HL-60 (cell line): ENCODE results near the gene ITGAD.

Source experiments
- DNase-seq, 2 experiments: peaks; one replicate each; pipeline ENCODE4 v3.0.0-alpha.2; 2010 to 2020; ENCODE audit warnings: low read depth in 1 of 2, low spot score in 1 of 2
- H3K27ac ChIP-seq: fragments of 250-450 bp; sonication (Bioruptor Pico); replicated peaks from 2 replicates; pipeline ENCODE4 v1.5.1; 2020; ENCODE audit warnings: mild to moderate bottlenecking, moderate library complexity
- H3K27me3 ChIP-seq: fragments of 250-450 bp; sonication (Bioruptor Pico); 2 replicates; pipeline ENCODE4 v1.5.1; 2021; ENCODE audit warnings: mild to moderate bottlenecking, moderate library complexity; ENCODE audit not compliant: insufficient read depth, poor library complexity, severe bottlenecking
- H3K4me3 ChIP-seq: replicated peaks from 2 replicates; pipeline ENCODE4 v1.5.1; 2011; ENCODE audit warnings: mild to moderate bottlenecking, control low read depth, low read length; ENCODE audit not compliant: insufficient read depth
- GABPA ChIP-seq: IDR thresholded peaks from 2 replicates; pipeline ENCODE4 v1.6.1; 2012; ENCODE audit warnings: low read depth
- POLR2AphosphoS5 ChIP-seq: IDR thresholded peaks from 2 replicates; pipeline ENCODE4 v1.6.1; 2012; ENCODE audit warnings: low read depth
- SPI1 ChIP-seq: IDR thresholded peaks from 2 replicates; pipeline ENCODE4 v1.6.1; 2012; ENCODE audit warnings: low read depth, mild to moderate bottlenecking, borderline replicate concordance
- TF ChIP-seq, protein P1 (sequence below): IDR thresholded peaks from 2 replicates; pipeline ENCODE4 v1.6.1; 2012; ENCODE audit warnings: low read depth; ENCODE audit not compliant: insufficient replicate concordance
- TF ChIP-seq, protein P2 (sequence below): IDR thresholded peaks from one replicate; pipeline ENCODE4 v1.5.1; 2011; ENCODE audit warnings: low read length, control low read depth, inconsistent platforms; ENCODE audit not compliant: insufficient read depth

The ITGAD gene

DNA sequence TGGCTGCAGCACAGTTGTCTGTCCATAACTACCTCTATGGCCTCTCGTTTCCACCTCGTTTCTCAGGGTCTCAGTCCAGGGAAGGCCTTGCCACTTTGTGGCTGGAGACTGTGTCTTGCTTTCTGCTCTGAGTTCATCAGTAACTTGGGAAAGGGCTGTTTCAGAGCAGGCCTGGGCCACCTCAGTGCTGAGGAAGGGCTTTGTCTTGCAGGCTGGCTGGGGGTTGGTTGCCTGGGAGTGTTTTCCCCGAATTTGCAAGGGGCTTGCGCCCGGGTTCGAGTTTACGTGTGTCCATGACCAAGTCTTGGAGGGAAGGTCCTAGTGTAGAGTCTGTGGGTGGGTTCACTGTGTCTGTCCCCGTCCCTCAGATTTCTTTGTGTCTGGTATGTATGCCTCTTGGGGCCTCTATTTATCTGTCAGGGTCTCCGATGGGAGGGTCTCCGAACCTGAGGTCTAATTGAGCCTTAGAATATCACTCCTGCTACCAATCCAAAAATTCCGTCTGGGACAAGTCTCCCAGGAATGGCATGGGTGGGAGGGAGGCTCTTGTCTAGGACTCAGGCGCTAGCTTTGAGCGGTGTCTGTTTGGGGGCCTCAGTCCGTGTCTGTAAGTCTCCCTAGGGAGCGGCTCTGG, 78.2 kb downstream of the ITGAD start:
- Histone ChIP-seq H3K4me3 (no peak overlapping the region), H3K27ac (no peak overlapping the region), H3K27me3 (peaks cover 30% of the 10 kb centered on the region)
- TF ChIP-seq, protein P1, sequence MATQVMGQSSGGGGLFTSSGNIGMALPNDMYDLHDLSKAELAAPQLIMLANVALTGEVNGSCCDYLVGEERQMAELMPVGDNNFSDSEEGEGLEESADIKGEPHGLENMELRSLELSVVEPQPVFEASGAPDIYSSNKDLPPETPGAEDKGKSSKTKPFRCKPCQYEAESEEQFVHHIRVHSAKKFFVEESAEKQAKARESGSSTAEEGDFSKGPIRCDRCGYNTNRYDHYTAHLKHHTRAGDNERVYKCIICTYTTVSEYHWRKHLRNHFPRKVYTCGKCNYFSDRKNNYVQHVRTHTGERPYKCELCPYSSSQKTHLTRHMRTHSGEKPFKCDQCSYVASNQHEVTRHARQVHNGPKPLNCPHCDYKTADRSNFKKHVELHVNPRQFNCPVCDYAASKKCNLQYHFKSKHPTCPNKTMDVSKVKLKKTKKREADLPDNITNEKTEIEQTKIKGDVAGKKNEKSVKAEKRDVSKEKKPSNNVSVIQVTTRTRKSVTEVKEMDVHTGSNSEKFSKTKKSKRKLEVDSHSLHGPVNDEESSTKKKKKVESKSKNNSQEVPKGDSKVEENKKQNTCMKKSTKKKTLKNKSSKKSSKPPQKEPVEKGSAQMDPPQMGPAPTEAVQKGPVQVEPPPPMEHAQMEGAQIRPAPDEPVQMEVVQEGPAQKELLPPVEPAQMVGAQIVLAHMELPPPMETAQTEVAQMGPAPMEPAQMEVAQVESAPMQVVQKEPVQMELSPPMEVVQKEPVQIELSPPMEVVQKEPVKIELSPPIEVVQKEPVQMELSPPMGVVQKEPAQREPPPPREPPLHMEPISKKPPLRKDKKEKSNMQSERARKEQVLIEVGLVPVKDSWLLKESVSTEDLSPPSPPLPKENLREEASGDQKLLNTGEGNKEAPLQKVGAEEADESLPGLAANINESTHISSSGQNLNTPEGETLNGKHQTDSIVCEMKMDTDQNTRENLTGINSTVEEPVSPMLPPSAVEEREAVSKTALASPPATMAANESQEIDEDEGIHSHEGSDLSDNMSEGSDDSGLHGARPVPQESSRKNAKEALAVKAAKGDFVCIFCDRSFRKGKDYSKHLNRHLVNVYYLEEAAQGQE = no peak
- TF ChIP-seq, protein P2, sequence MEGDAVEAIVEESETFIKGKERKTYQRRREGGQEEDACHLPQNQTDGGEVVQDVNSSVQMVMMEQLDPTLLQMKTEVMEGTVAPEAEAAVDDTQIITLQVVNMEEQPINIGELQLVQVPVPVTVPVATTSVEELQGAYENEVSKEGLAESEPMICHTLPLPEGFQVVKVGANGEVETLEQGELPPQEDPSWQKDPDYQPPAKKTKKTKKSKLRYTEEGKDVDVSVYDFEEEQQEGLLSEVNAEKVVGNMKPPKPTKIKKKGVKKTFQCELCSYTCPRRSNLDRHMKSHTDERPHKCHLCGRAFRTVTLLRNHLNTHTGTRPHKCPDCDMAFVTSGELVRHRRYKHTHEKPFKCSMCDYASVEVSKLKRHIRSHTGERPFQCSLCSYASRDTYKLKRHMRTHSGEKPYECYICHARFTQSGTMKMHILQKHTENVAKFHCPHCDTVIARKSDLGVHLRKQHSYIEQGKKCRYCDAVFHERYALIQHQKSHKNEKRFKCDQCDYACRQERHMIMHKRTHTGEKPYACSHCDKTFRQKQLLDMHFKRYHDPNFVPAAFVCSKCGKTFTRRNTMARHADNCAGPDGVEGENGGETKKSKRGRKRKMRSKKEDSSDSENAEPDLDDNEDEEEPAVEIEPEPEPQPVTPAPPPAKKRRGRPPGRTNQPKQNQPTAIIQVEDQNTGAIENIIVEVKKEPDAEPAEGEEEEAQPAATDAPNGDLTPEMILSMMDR = no peak
- TF ChIP-seq SPI1 = no peak
- no peak for TF ChIP-seq GABPA
- no peak for TF ChIP-seq POLR2AphosphoS5
- DNase-seq = no peak

DNA sequence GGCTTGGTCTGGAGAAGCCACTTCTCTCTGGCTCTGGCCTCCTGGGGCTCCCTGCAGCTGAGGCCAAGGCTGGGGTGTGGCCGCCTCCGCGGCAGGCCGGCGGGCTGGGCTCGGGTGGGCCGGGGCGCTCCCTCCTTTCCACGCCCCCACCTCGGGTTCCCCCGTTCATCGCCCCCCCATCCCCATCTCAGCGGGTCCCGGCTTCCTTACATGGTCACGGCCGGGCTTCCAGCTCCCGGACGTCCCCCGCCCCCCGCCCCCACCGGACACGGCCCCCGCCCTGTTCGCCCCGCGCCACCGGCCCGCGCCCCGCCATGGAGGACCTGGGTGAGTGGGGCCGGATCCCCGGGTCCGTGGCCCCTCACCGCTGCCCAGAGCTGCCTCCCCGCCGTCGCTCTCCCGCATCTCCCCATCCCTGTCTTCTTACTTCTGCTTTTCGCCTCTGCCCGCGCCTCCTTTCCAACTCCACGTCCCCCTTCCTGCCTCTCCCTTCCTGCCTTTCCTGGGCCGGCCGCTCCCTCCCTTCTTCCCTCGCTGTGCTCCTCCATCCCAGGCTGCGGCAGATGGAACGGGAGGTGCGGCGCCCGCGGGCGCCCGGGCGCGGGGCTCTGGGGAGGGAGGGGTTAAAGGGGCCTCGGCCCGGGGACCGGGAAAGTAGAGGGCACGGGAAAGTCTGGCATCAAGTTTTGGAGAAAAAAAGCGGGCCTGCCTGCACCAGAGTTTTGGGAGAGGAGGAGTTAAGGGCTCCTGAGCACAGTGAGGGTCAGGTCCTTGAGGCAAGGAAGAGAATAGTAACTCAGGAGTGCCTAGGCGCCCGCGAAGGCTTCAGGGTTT, 79.0 kb downstream of the ITGAD start, which contains the start of gene TGFB1I1:
Gene TGFB1I1 (plus strand): TSS at position 278 of the 834 bp plus-strand sequence. CDS start 37 bp downstream, at position 315.
- Histone ChIP-seq H3K27ac (no peak within 1 kb of the TSS), H3K27me3 (peaks cover 31% of the 10 kb centered on the region), H3K4me3 (no peak within 1 kb of the TSS; the same call in 1 of the 2 replicates)
- DNase-seq = no peak
- TF ChIP-seq SPI1 (no peak), GABPA (no peak), POLR2AphosphoS5 (no peak)
- TF ChIP-seq, protein P2 = no peak
- TF ChIP-seq, protein P1 = no peak

DNA sequence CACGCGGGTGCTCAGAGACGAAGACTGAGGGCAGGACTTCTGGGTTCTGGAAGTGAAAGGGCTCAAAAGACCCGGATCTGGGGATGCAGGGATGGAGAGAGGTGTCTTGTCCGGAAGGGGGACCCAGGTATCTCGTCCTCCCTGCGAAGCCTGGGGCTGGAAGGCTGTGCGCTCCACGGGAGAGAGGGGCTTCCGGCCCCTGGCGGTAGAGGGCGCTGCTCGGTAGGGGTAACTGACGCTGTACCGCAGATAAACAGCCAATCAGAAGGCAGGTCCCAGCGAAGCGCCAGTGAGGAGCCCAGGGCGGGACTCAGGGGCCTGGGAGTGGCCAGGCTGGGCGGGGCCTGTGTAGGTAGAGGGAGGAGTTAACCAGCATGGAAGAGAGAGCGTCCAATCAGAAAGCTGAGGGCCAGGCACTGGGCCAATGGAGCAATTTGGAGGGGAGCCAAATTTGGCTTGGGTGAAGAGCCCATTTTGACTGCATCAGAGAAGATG, 79.6 kb downstream of the ITGAD start:
- DNase-seq = no peak
- Histone ChIP-seq H3K4me3 (no peak overlapping the region), H3K27ac (no peak overlapping the region), H3K27me3 (peaks cover 31% of the 10 kb centered on the region)
- TF ChIP-seq, protein P1 = no peak
- TF ChIP-seq GABPA = no peak
- TF ChIP-seq, protein P2 = no peak
- TF ChIP-seq SPI1 = no peak
- no peak for TF ChIP-seq POLR2AphosphoS5
